Measurements from ENCODE around the gene ACTA2. TPM values are rescaled to one million over a fixed set of nuclear protein-coding genes. Genes with fewer than 3 reads are reported as not detected.

Gene ACTA2
- total RNA-seq, 3 donors from 2014 or later (not counting 1 experiment from before 2014, with no cell fraction given), result 5.0 to 13.1 (median 7.4) TPM

- Mint-ChIP-seq H3K9me3 (no peaks in the 10 kb centered on the region), H3K27ac (peak overlapping the region in 1 of 2 donors; percentile 52), H3K4me3 (peak overlapping the region; percentile 35), H3K4me1 (peaks cover 48 to 56% of the 10 kb centered on the region in 2 donors), H3K27me3 (ENCODE audit: low read depth in 2 of 2) (no peaks in the 10 kb centered on the region), H3K36me3 (no peaks in the 10 kb centered on the region)
- DNase-seq (peak in 1 of 2 donors; percentile 70), ATAC-seq (no peak)
- no peaks in the 10 kb centered on the region for H3K9me3 ChIP-seq (ENCODE audit: control insufficient read depth, insufficient read depth, low read length)
- no peak overlapping the region for H3K4me3 ChIP-seq (ENCODE audit: low read length)
- H3K27me3 ChIP-seq (ENCODE audit: control insufficient read depth, insufficient read depth, low read length), result no peaks in the 10 kb centered on the region
- no peak for TF ChIP-seq CTCF (IDR thresholded peaks at IDR 0.05)
- 60% methylated on average over 1 of the region's 1 CpG for WGBS (ENCODE audit: insufficient coverage)
- H3K4me1 ChIP-seq (ENCODE audit: control insufficient read depth, insufficient read depth, low read length), result peaks cover 19% of the 10 kb centered on the region
- no peaks in the 10 kb centered on the region for H3K36me3 ChIP-seq (ENCODE audit: control insufficient read depth, insufficient read depth, low read length)
- intact Hi-C loops (cut with micrococcal nuclease), result loop anchor here (5.0 kb wide), 2 partner anchors 157 to 1177 kb away; partner anchors contain the start of gene ATAD1
- H3K27ac ChIP-seq (ENCODE audit: low read length), result peak overlapping the region; percentile 19
Observed at GRCh38 chr10:88994019-88994418, 41.4 kb upstream of the ACTA2 start.

- Mint-ChIP-seq H3K27ac (peak overlapping the region; percentile 95 to 96), H3K36me3 (no peaks in the 10 kb centered on the region), H3K9me3 (no peaks in the 10 kb centered on the region), H3K4me1 (peaks cover 50 to 59% of the 10 kb centered on the region in 2 donors), H3K4me3 (peak overlapping the region; percentile 90), H3K27me3 (ENCODE audit: low read depth in 2 of 2) (no peaks in the 10 kb centered on the region)
- no peaks in the 10 kb centered on the region for H3K27me3 ChIP-seq (ENCODE audit: control insufficient read depth, insufficient read depth, low read length)
- peak in 1 of 2 donors; percentile 65 for DNase-seq
- TF ChIP-seq CTCF (IDR thresholded peaks at IDR 0.05), result no peak
- no peaks in the 10 kb centered on the region for H3K9me3 ChIP-seq (ENCODE audit: control insufficient read depth, insufficient read depth, low read length)
- no peaks in the 10 kb centered on the region for H3K36me3 ChIP-seq (ENCODE audit: control insufficient read depth, insufficient read depth, low read length)
- no peak for ATAC-seq
- intact Hi-C loops (cut with micrococcal nuclease), result loop anchor here (5.0 kb wide), 2 partner anchors 156 to 1176 kb away; partner anchors contain the start of gene ATAD1
- H3K4me3 ChIP-seq (ENCODE audit: low read length), result peak overlapping the region; percentile 94
- H3K4me1 ChIP-seq (ENCODE audit: control insufficient read depth, insufficient read depth, low read length), result peaks cover 19% of the 10 kb centered on the region
- WGBS (ENCODE audit: insufficient coverage), result 90% methylated on average over 2 of the region's 3 CpGs
- peak overlapping the region; percentile 15 for H3K27ac ChIP-seq (ENCODE audit: low read length)
Observed at GRCh38 chr10:88992921-88993524, 40.5 kb upstream of the ACTA2 start.

GRCh38 chr10:88991899-88992320 lies 39.3 kb upstream of the ACTA2 start:
- H3K4me1 ChIP-seq (ENCODE audit: control insufficient read depth, insufficient read depth, low read length), result peaks cover 26% of the 10 kb centered on the region
- WGBS (ENCODE audit: insufficient coverage), result 13% methylated on average over 6 of the region's 6 CpGs
- H3K4me3 Mint-ChIP-seq, result peak overlapping the region; percentile 97
- no peak for DNase-seq
- H3K9me3 ChIP-seq (ENCODE audit: control insufficient read depth, insufficient read depth, low read length), result no peaks in the 10 kb centered on the region
- intact Hi-C loops (cut with micrococcal nuclease), result loop anchor here (1.0 to 5.0 kb wide), 4 partner anchors 17 to 1175 kb away; partner anchors contain the start of gene ATAD1
- TF ChIP-seq CTCF (IDR thresholded peaks at IDR 0.05), result no peak
- H3K36me3 ChIP-seq (ENCODE audit: control insufficient read depth, insufficient read depth, low read length), result no peaks in the 10 kb centered on the region
- peak in 2 of 3 donors; percentile 2 to 16 for ATAC-seq
- H3K36me3 Mint-ChIP-seq, result no peaks in the 10 kb centered on the region
- peaks cover 55 to 65% of the 10 kb centered on the region in 2 donors for H3K4me1 Mint-ChIP-seq
- peak overlapping the region; percentile 94 for H3K4me3 ChIP-seq (ENCODE audit: low read length)
- no peaks in the 10 kb centered on the region for H3K9me3 Mint-ChIP-seq
- H3K27me3 Mint-ChIP-seq (ENCODE audit: low read depth in 2 of 2), result no peaks in the 10 kb centered on the region
- H3K27me3 ChIP-seq (ENCODE audit: control insufficient read depth, insufficient read depth, low read length), result no peaks in the 10 kb centered on the region
- peak overlapping the region; percentile 95 to 96 for H3K27ac Mint-ChIP-seq
- H3K27ac ChIP-seq (ENCODE audit: low read length), result peak overlapping the region; percentile 80
